ENCODE measurements around the gene SPRR3.
"Not testable (repeated sequence)": the region's sequence is repeated elsewhere in the genome, so short reads cannot be mapped to it uniquely, and the experiment has no call there.

Gene SPRR3

GRCh38 chr1:152983743-152984142 is 17.8 kb upstream of the SPRR3 start, which contains the start of gene SPRR1A:
SPRR1A (plus strand) TSS chr1:152984081; CDS start chr1:152985231, 1,150 bp downstream.
- no peak for DNase-seq (ENCODE audit: low read depth)

GRCh38 chr1:152986578-152986977 is 15.0 kb upstream of the SPRR3 start:
- no peak for DNase-seq (ENCODE audit: low read depth)

GRCh38 chr1:152993186-152993585 is 8.4 kb upstream of the SPRR3 start:
- DNase-seq (ENCODE audit: low read depth), result no peak

- DNase-seq (ENCODE audit: low read depth), result no peak
These were observed 5.7 kb upstream of the SPRR3 start for GRCh38 chr1:152995842-152996241.

- no peak for DNase-seq (ENCODE audit: low read depth)
These were observed 4.7 kb upstream of the SPRR3 start for GRCh38 chr1:152996633-152997400.

- no peak for DNase-seq (ENCODE audit: low read depth)
These were observed 3.6 kb upstream of the SPRR3 start for GRCh38 chr1:152997901-152998300.

GRCh38 chr1:152998476-152998875 is 3.1 kb upstream of the SPRR3 start:
- DNase-seq (ENCODE audit: low read depth), result no peak

- DNase-seq (ENCODE audit: low read depth), result no peak
These were observed 1.7 kb upstream of the SPRR3 start for GRCh38 chr1:152999818-153000217.

- DNase-seq (ENCODE audit: low read depth), result no peak
These were observed 1.3 kb upstream of the SPRR3 start for GRCh38 chr1:153000294-153000693.

GRCh38 chr1:153011235-153011758 is 9.7 kb downstream of the SPRR3 start:
- not testable (repeated sequence) for DNase-seq (ENCODE audit: low read depth)

GRCh38 chr1:153021829-153022228 is 20.3 kb downstream of the SPRR3 start:
- not testable (repeated sequence) for DNase-seq (ENCODE audit: low read depth)

- DNase-seq (ENCODE audit: low read depth), result not testable (repeated sequence)
These were observed 20.8 kb downstream of the SPRR3 start for GRCh38 chr1:153022340-153022739.

- DNase-seq (ENCODE audit: low read depth), result no peak
These were observed 21.6 kb downstream of the SPRR3 start for GRCh38 chr1:153023109-153023508.

GRCh38 chr1:153024413-153024812 is 22.9 kb downstream of the SPRR3 start:
- no peak for DNase-seq (ENCODE audit: low read depth)

GRCh38 chr1:153025797-153026196 is 24.2 kb downstream of the SPRR3 start:
- DNase-seq (ENCODE audit: low read depth), result no peak

- DNase-seq (ENCODE audit: low read depth), result no peak
These were observed 27.2 kb downstream of the SPRR3 start for GRCh38 chr1:153028766-153029165.

GRCh38 chr1:153030895-153031294 is 29.3 kb downstream of the SPRR3 start, which contains the start of gene SPRR1B:
SPRR1B (plus strand) TSS chr1:153031203; CDS start chr1:153032346, 1,143 bp downstream.
- no peak for DNase-seq (ENCODE audit: low read depth)

GRCh38 chr1:153032073-153032472 is 30.5 kb downstream of the SPRR3 start:
- DNase-seq (ENCODE audit: low read depth), result no peak

- DNase-seq (ENCODE audit: low read depth), result no peak
These were observed 31.2 kb downstream of the SPRR3 start for GRCh38 chr1:153032677-153033308.

- no peak for DNase-seq (ENCODE audit: low read depth)
These were observed 33.7 kb downstream of the SPRR3 start for GRCh38 chr1:153035211-153035610.

- DNase-seq (ENCODE audit: low read depth), result no peak
These were observed 39.5 kb downstream of the SPRR3 start, which contains the start of gene SPRR2D for GRCh38 chr1:153040950-153041631. SPRR2D (minus strand) TSS chr1:153041120; CDS start chr1:153040346, 774 bp downstream.

GRCh38 chr1:153049211-153049610 is 47.7 kb downstream of the SPRR3 start:
- DNase-seq (ENCODE audit: low read depth), result no peak

Data from GM04504 (cell line).